ENCODE measurements around the gene ATP4B.

ATP4B gene

GRCh38 chr13:113633485-113633873 lies 24.5 kb downstream of the ATP4B start:
- TF ChIP-seq CTCF (conservative IDR thresholded peaks at IDR 0.05; ENCODE audit: low read depth): no peak
- ChIA-PET POLR2A (ENCODE audit: low non-redundant PET) (no interaction called here), CTCF (no interaction called here)
- no peak overlapping the region for H3K27ac ChIP-seq
- DNase-seq (ENCODE audit: low spot score): no peak

GRCh38 chr13:113632706-113633484 lies 25.1 kb downstream of the ATP4B start:
- TF ChIP-seq CTCF (conservative IDR thresholded peaks at IDR 0.05; ENCODE audit: low read depth): no peak
- no peak overlapping the region for H3K27ac ChIP-seq
- ChIA-PET CTCF (no interaction called here), POLR2A (ENCODE audit: low non-redundant PET) (no interaction called here)
- DNase-seq (ENCODE audit: low spot score): no peak

GRCh38 chr13:113631341-113632095 lies 26.5 kb downstream of the ATP4B start:
- TF ChIP-seq CTCF (conservative IDR thresholded peaks at IDR 0.05; ENCODE audit: low read depth): no peak
- no peak overlapping the region for H3K27ac ChIP-seq
- POLR2A ChIA-PET (ENCODE audit: low non-redundant PET): no interaction called here
- CTCF ChIA-PET: no interaction called here
- no peak for DNase-seq (ENCODE audit: low spot score)

GRCh38 chr13:113630804-113631203 lies 27.2 kb downstream of the ATP4B start:
- H3K27ac ChIP-seq: no peak overlapping the region
- CTCF ChIA-PET: interaction anchor here (0.6 kb wide), 1 partner anchor 299 kb away, joined by 3 read pairs; no protein-coding TSS in a partner anchor
- TF ChIP-seq CTCF (conservative IDR thresholded peaks at IDR 0.05; ENCODE audit: low read depth): no peak
- no peak for DNase-seq (ENCODE audit: low spot score)
- POLR2A ChIA-PET (ENCODE audit: low non-redundant PET): no interaction called here

GRCh38 chr13:113630296-113630695 lies 27.7 kb downstream of the ATP4B start:
- POLR2A ChIA-PET (ENCODE audit: low non-redundant PET): no interaction called here
- CTCF ChIA-PET: interaction anchor here (0.6 kb wide), 1 partner anchor 300 kb away, joined by 3 read pairs; no protein-coding TSS in a partner anchor
- H3K27ac ChIP-seq: peak overlapping the region; percentile 8; the same call in 1 of the 2 replicates
- no peak for DNase-seq (ENCODE audit: low spot score)
- no peak for TF ChIP-seq CTCF (conservative IDR thresholded peaks at IDR 0.05; ENCODE audit: low read depth)

- POLR2A ChIA-PET (ENCODE audit: low non-redundant PET): no interaction called here
- CTCF ChIA-PET: no interaction called here
- TF ChIP-seq CTCF (conservative IDR thresholded peaks at IDR 0.05; ENCODE audit: low read depth): no peak
- peak overlapping the region; percentile 8; the same call in 1 of the 2 replicates for H3K27ac ChIP-seq
- DNase-seq (ENCODE audit: low spot score): no peak
These were observed 28.1 kb downstream of the ATP4B start for GRCh38 chr13:113629866-113630265.

Data from RWPE1 (cell line).